NCI-H460 (cell line): Measurements from ENCODE around the gene ANKLE1. TPM values are rescaled to one million over a fixed set of nuclear protein-coding genes. Genes with fewer than 3 reads are reported as not detected.
"Not testable (repeated sequence)": the region's sequence is repeated elsewhere in the genome, so short reads cannot be mapped to it uniquely, and the experiment has no call there.

Experiments
- DNase-seq: peaks from one replicate; pipeline ENCODE4 v3.0.0-alpha.2; 2016; ENCODE audit warnings: low read depth; ENCODE audit errors: extremely low read depth
- total RNA-seq: library from RNA; depleted of rRNA; stranded (reverse); fragments of >200 nt; shearing (Covaris generic); gene quantifications from 2 replicates; pipeline ENCODE4 v1.2.3, GENCODE V29; 2014

ANKLE1 gene
- total RNA-seq, 1 experiment from 2014 or later, result 1.2 TPM

DNA sequence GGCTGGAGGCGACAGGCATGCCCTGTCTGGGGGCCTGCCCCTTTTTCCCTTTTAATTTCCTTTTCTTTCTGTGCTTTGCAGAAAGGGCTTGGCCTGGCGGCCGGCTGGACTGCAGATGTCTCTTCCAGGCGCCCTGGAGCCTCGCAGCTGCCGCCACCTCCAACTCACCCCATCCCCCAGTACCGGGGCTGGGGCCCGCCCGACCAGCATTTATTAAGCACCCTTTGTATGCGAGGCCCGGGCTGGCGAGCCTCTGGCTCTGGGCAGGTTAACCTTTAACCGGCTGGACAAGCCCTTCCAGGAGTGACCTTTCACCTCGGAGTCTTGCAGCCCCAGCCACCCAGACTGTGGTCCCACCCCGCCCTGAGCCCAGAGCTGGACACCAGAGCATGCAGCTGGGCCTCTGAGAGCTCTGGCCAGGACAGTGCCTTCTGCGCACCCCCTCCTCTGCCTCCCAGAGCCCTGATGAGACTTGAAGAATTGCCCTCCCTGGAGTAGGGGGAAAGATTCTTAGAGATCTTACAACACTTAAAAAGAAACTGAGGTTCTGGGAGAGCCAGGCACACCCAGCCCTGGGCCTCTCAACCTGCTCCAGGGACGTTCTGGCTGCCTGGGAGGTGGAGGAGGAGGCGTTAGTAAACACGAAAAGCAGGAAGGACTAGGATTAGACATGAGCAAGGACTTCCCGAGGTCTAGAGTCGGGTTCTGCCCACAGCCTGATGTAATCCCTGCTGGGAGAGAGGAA is 34.8 kb upstream of the ANKLE1 start:
- DNase-seq, result no peak

DNA sequence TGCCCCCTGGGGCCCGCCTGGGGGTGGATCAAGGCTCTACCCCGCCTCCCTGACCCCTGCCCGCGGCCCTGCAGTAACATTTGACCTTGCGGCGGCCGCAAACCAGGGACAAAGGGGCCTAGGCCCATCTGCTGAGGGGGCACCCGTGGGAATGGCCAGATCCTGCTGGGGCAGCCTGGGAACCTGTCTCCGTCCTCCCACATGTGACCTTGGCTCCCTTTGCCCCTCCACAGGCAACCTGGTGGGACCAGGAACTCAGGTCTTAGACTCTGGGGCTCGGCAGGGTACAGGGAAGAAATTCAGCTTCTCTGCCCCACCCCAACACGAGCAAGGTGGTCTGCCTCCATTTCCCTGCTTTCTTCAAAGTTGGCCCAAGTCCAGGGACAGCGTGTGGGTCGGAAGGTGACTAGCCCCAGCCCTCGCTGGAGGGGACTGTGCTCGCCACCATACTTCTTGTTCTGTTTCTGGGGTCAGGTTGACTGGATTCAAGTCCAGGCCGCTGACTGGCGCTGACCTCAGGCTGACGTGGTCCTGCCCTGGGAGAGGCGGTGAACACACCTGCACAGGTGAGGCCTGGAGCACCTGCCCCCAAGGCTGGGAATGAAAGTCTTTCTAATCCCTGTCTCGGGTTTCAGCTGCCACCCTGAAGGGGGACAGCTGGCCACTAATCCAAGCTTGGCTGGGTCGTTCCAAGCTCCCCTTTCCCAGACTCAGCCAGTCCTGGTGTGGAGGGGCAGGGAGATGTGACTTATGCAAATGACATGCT is 33.5 kb upstream of the ANKLE1 start:
- no peak for DNase-seq

DNA sequence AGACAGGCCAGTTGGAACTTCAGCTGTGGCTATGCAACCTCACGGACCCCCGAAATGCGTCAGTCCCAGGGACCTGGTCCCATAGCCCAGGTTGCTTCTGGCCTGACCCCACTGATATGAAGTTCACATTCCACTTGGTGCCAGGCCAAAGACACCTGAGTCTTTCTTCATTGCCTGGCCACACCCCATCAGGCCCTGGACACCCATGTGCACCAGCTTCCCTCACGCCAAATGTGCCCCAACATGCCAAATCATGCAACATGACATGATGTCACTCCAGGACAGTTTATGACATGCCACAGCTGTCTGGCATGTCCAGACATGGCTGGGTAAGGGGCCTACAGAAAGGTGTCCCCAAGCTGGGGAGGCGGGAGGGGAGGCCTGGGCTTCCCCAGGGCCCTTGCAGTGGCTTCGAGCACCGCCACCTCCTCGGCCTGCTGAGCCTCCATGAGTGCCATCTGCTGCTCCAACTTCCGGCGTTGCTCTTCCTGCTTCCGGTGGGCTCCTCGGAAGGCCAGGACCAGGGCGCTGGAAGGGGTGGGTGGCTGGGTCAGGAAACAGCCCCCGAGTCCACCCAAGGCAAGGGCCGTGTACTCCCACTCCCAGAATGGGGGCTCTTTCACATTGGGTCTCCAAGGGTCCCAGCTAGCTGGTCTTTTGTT is 31.7 kb upstream of the ANKLE1 start:
- no peak for DNase-seq

DNA sequence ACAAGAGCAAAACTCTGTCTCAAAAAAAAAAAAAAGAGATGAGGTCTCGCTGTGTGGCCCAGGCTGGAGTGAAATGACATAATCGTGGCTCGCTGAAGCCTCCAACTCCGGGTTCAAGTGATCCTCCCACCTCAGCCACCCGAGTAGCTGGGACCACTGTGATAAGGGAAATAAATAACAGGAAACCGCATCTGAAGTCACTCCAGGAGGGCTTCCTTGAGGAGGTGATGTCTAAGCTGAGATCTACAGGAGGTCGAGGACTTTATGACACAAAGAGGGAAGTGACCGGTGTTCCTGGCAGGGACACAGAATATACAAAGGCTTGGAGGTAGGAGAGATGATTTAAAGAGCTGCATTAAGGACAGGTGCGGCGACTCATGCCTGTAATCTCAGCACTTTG is 27.1 kb upstream of the ANKLE1 start:
- DNase-seq, result no peak

DNA sequence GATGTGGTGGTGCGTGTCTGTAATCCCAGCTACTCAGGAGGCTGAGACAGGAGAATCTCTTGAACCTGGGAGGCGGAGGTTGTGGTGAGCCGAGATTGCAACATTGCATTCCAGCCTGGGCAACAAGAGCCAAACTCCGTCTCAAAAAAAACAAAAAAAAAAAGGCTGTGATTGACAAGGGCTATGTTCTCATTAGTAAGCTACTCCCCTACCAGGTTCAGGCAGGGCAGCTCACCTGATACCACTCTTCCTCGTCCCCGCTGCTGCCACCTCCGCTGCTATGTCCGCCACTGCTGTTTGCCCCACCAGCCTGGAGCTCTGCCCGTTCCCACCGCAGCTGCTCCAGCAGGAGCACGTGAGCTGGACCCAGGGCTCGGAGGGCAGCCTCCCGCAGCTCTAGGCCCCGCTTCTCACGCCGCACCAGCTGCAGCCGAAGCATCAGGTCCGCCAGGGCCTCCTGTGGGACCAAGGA is 26.5 kb upstream of the ANKLE1 start:
- no peak for DNase-seq

DNA sequence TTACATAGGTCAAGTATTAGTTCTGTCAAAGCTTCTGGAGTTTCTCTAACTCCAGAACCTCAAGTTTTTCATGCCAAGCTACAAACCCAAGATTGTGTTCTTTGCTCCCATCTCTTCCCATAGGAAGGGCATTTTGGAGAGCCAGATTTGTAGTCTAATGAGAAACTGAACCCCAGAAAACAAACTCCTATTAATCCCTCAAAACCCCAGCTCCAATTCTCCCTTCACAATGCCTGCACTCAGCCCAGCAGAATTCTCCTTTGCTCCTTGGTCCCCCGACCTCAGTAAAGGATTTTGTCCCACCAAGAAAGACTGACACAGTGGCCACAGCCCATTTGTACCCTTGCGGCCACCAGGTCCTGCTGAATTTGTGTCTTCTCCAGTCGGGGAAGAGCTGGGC is 25.6 kb upstream of the ANKLE1 start:
- no peak for DNase-seq

DNA sequence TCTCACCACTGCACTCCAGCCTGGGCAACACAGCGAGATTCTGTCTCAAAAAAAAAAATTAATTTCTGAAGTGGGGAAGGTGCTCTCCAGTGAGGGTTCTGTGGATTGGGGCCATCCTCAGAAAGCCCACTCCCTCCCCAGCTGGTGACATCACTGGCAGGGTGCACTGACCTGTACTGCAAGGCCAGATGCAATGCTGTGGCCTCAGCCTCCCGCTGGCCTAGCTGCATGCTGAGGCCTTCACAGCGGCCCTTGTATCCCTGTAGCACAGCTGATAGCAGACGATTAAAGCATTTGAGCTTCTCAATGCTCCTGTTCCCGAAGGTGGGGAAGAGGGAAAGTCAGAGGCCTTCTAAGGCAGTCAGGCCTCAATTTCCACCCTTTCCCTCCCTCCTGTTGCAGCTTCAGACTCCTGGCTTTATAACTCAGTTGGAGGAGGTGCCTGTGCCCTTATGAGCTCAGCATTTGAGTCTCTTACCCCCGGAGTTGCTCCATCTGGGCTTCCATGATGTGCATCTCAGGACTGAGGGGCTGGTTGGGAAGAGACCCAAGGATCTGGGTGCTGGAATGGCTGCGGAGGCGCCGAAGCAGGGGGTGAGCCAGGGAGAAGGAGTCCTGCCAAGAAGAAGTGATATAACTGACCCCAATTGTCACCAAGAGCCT is 22.5 kb upstream of the ANKLE1 start:
- no peak for DNase-seq

DNA sequence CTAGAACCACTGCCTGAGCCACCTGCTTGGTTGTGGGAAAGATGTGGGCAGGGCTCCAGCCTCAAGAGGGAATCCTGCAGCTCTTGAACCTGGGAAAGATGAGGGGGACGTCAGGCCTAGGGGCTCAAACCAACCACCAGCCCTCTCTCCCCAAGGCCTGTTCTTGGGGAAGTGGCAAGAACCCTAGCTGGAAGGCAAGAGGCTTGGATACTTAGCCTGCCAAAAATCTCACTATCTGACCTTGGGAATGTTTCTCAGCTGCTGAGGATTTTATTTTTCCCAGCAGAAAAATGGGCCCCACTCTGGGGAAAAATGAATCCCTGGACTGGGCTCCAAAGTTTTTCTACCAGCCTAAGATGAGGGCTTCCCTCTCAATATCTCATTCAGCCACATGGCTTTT is 21.8 kb upstream of the ANKLE1 start:
- no peak for DNase-seq

DNA sequence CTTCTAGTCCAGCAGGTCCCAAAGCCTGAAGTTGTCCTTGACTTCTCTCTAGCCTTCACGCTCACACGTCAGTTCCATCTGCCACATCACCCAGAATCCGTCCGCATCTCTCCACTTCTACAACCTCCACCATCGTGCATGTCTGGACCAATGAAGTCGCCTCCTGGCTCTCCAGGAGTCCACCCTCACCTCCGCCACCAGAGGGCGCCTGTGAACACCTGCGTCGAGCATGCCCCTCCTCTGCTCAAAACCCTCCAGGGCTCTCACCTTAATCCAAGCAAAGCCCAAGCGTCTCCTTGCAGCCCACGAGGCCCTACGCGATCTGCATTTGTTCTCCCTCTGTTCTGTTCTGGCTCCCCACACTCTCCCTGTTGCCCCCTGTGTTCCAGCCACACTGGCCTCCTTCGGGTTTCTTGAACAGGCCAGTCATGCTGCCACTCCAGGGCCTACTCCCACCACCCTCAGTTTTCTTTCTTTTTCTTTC is 20.8 kb upstream of the ANKLE1 start:
- DNase-seq, result peak; percentile 77

DNA sequence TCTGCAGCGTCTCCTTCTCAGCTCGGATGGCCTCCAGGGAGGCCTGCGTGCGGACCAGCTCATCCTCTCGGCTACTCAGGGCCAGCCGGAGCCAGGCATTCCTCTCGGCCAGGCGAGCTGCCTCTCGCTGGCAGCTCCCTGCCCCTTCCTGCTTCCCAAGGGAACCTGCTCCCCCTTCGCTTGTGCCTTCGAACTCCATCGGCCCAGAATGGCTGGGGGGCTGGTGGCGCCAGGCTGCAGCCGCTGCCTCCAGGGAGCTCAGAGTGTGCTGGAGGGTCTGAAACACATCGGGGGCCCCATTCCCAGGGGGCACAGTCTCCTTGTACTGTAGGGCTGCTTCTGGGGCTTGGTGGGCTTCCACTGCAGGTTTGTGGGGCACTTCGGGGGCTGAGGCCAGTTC is 19.1 kb upstream of the ANKLE1 start:
- DNase-seq, result no peak

DNA sequence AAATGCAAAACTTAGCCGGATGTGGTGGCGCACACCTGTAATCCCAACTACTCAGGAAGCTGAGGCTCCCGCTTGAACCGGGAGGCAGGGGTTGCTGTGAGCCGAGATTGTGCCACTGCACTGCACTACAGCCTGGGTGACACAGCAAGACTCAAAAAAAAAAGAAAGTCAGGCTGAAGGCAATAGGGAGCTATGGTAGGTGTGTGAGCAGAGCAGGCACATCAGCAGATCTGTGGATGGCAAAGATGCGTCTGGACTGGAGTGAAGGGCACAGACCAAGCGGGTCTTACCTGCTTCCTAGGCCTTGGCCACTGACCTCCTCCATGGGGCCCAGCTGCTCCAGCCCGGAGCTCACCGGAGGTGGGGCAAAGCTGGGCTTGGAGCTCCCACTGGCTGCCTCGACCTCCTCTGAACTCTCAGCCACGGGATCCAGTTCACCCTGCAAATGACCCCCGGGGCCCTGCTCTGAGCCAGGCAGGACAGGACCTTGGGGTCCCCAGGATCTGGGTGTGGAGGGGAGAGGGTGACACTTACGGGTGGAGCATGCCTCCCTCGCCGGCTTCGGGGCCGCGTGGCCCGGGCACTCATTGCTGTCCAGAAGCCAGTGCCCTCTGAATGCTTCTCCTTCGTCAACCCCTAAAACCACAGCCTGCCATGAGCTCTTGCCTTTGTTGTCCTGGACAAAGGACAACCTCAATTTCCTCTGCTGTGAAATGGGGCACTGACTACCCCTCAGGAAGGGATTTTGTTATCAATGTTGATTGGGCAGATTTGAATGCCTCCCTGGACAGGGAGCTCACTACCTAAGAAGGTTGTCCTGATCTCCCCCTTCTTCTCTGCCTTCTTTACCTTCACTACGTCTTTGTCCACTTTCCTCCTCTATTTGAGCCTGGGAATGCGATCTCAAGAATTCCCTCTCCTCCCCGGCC is 17.7 kb upstream of the ANKLE1 start:
- no peak for DNase-seq

DNA sequence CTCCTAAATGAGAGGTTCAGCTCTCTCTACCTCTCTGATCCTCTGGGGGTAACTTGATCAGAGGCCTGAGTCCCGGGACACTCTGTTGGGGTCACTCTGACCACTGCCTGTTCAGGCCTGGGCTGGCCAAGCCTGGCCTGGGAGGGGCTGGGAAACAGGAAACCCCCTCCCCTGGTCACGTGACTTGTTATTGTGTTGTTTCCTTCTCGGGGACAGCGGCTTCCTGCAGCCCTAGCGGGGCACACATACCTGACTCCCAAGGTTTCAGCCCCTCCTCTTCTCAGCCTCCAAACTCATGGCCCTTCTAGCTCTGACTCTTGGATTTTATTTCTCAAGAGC is 17.1 kb upstream of the ANKLE1 start, which contains the start of gene USHBP1:
Gene USHBP1, minus strand, starts transcription at position 105 of the 339 bp plus-strand sequence. CDS start 446 bp downstream, outside the sequence.
- DNase-seq, result no peak

DNA sequence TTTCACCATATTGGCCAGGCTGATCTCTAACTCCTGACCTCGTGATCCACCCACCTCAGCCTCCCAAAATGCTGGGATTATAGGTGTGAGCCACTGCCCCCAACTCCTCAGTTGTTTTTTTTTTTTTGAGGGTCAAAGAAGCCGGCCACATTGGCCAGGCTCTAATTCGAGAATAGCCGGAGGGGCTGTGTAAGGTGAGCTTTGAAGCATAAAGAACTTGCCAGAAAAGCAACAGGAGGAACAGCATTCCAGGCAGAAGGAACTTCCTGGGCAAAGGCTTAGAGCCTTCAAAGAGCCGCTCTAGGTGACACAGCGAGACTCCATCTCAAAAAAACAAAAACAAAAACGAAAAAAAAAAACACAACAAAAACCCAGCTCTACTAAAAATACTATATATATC is 15.7 kb upstream of the ANKLE1 start:
- no peak for DNase-seq

DNA sequence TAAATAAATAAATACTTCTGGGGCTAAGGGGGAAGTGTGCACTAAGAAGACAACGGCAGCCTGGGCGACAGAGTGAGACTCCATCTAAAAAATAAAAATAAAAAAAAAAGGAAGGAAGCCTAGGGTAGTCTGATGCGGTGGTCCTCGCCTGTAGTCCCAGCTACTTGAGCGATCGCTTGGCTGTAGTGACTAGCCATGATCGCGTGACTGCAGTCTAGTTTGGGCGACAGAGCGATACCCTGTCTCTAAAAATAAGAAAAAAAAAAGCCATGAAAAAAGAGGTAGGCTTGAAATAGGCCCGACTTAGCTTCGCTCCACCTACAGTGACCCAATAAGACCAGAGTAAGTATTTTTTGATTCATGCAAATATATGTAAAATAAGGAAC is 15.1 kb upstream of the ANKLE1 start:
- no peak for DNase-seq

DNA sequence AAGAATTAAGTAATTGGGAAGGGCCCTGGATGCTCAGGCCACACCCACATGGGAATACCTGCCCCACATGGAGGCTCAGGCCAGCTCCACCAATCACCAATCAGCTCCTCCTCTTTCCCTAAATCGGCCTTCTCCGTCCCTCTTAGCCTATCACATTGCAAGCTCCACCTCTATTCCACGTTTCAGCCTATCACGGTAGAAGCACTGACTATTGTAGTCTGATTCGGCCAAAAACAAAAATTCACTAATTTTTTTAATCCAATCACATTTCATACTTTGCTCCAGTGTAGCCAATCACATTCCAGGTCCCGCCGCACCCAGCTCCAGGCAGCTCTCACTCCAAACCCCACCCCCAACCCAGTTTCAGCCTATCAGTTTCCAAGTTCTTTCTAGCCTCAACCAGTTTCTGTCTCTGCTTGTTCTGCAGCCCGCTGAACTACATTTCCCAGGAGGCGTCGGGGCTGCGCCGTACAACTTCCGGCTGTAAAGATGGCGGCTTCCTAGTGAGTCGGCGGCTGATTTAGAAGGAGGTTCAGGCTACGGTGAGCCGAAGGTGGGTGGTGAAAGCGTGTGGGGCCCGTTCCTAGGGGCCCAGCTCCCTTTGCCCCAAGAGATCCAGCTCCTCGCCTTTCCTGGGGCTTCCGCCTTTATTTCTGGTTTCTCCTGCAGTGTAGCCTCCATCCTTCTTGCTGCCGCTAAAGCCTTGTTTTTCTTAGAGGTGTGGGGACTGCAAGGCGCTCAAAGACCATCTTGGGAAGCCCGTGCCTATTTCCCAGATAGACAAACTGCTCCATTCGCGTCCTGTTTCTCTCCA is 14.5 kb upstream of the ANKLE1 start, which contains the start of gene BABAM1:
Gene BABAM1, plus strand, starts transcription at position 469 of the 814 bp plus-strand sequence. CDS start 1,364 bp downstream, outside the sequence.
- peak; percentile 96 for DNase-seq

DNA sequence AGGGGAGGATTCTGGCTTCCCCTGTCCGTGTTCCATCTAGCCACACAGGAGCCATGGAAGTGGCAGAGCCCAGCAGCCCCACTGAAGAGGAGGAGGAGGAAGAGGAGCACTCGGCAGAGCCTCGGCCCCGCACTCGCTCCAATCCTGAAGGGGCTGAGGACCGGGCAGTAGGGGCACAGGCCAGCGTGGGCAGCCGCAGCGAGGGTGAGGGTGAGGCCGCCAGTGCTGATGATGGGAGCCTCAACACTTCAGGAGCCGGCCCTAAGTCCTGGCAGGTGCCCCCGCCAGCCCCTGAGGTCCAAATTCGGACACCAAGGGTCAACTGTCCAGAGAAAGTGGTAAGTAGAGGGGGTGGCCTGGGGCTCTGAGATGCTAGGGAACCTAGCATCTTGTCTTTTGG is 12.9 kb upstream of the ANKLE1 start:
- DNase-seq, result no peak

DNA sequence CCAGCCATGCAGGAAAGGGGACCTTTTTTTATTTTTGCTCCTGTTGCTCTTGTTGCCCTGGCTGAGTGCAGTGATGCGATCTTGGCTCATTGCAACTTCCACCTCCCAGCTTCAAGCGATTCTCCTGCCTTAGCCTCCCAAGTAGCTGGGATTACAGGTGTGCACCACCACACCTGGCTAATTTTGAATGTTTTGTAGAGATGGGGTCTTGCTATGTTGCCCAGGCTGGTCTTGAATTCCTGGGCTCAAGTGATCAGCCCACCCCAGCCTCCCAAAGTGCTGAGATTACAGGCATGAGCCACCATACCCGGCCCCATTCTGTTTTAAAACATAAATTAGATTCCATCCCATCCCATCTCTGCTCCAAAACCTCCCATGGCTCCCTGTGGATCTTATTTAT is 6.8 kb upstream of the ANKLE1 start:
- DNase-seq, result not testable (repeated sequence)

DNA sequence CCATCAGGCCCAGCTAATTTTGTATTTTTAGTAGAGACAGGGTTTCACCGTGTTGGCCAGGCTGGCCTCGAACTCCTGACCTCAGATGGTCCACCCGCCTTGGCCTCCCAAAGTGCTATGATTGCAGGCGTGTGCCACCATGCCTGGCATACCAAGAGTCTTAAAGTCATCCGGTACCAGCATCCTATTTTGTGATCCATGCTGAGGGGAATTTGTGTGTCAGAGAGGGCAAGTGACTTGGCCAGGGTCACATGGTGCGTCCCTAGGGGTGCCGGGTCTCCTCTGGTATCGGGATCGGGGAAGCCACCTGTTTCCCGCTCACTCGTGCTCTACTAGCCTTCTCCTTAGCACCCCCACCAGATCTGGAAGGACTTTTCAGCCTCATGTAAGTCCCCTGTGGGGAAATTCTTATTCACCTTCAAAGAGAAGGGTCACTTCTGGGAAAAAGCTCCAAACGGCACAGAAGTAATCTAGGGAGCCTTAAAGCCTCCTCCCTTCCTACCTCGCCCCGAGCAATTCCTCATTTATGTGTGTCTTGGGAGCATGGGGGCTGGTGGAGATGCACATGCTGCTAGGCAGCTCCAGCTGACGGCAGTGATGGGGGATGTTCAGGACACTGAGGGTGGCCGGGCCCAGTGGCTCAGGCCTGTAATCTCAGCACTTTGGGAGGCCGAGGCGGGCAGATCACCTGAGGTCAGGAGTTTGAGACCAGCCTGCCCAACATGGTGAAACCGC is 6.1 kb upstream of the ANKLE1 start:
- no peak for DNase-seq
